COLO829 (cell line): ENCODE measurements around the gene MDGA2.

Experiments
- DNase-seq: peaks from one replicate; pipeline ENCODE4 v3.0.0; 2012; ENCODE audit warnings: low spot score

MDGA2 gene

GRCh38 chr14:47485421-47485820 is 190.0 kb downstream of the MDGA2 start:
- DNase-seq: no peak

GRCh38 chr14:47483449-47483848 is 192.0 kb downstream of the MDGA2 start:
- DNase-seq: no peak

GRCh38 chr14:47471075-47471474 is 204.3 kb downstream of the MDGA2 start:
- DNase-seq: no peak

GRCh38 chr14:47466916-47467315 is 208.5 kb downstream of the MDGA2 start:
- DNase-seq: no peak

- no peak for DNase-seq
Measured at GRCh38 chr14:47454025-47454424, 221.4 kb downstream of the MDGA2 start.

- no peak for DNase-seq
Measured at GRCh38 chr14:47447076-47447475, 228.3 kb downstream of the MDGA2 start.

- DNase-seq: peak; percentile 69
Measured at GRCh38 chr14:47442211-47442610, 233.2 kb downstream of the MDGA2 start.

- DNase-seq: no peak
Measured at GRCh38 chr14:47439953-47440352, 235.5 kb downstream of the MDGA2 start.

GRCh38 chr14:47438650-47439140 is 236.7 kb downstream of the MDGA2 start:
- peak; percentile 86 for DNase-seq

- DNase-seq: no peak
Measured at GRCh38 chr14:47435331-47435965, 240.0 kb downstream of the MDGA2 start.

GRCh38 chr14:47427629-47428028 is 247.8 kb downstream of the MDGA2 start:
- no peak for DNase-seq

- no peak for DNase-seq
Measured at GRCh38 chr14:47425302-47425701, 250.1 kb downstream of the MDGA2 start.

- no peak for DNase-seq
Measured at GRCh38 chr14:47422191-47422590, 253.2 kb downstream of the MDGA2 start.

- DNase-seq: no peak
Measured at GRCh38 chr14:47411523-47411922, 263.9 kb downstream of the MDGA2 start.

- DNase-seq: no peak
Measured at GRCh38 chr14:47392326-47392725, 283.1 kb downstream of the MDGA2 start.

- DNase-seq: peak; percentile 11
Measured at GRCh38 chr14:47390831-47391504, 284.4 kb downstream of the MDGA2 start.

- no peak for DNase-seq
Measured at GRCh38 chr14:47389535-47389934, 285.9 kb downstream of the MDGA2 start.

GRCh38 chr14:47366006-47366405 is 309.4 kb downstream of the MDGA2 start:
- no peak for DNase-seq

GRCh38 chr14:47365233-47365632 is 310.2 kb downstream of the MDGA2 start:
- peak; percentile 85 for DNase-seq

GRCh38 chr14:47353186-47353585 is 322.2 kb downstream of the MDGA2 start:
- no peak for DNase-seq

- no peak for DNase-seq
Measured at GRCh38 chr14:47346849-47347248, 328.6 kb downstream of the MDGA2 start.

GRCh38 chr14:47345016-47345415 is 330.4 kb downstream of the MDGA2 start:
- no peak for DNase-seq

GRCh38 chr14:47332939-47333338 is 342.5 kb downstream of the MDGA2 start:
- DNase-seq: no peak

GRCh38 chr14:47332106-47332505 is 343.3 kb downstream of the MDGA2 start:
- no peak for DNase-seq
